IPS-18a (cell line): ENCODE data around the gene OLFML3.
"Not testable (repeated sequence)": the region's sequence is repeated elsewhere in the genome, so short reads cannot be mapped to it uniquely, and the experiment has no call there.

Experiments
- H3K27ac ChIP-seq: one replicate; pipeline ENCODE4 v1.5.1; 2013; ENCODE audit warnings: low read length
- H3K27me3 ChIP-seq: one replicate; pipeline ENCODE4 v1.6.1; 2013; ENCODE audit warnings: mild to moderate bottlenecking, low read length; ENCODE audit not compliant: control insufficient read depth, insufficient read depth
- H3K36me3 ChIP-seq: one replicate; pipeline ENCODE4 v1.6.1; 2013; ENCODE audit warnings: low read depth, low read length; ENCODE audit not compliant: control insufficient read depth
- H3K4me1 ChIP-seq: one replicate; pipeline ENCODE4 v1.6.1; 2013; ENCODE audit warnings: low read depth, low read length; ENCODE audit not compliant: control insufficient read depth
- H3K4me3 ChIP-seq: one replicate; pipeline ENCODE4 v1.5.1; 2013; ENCODE audit warnings: low read length
- H3K9ac ChIP-seq: one replicate; pipeline ENCODE4 v1.6.1; 2013; ENCODE audit warnings: mild to moderate bottlenecking, low read length, moderate library complexity
- H3K9me3 ChIP-seq: one replicate; pipeline ENCODE4 v1.6.1; 2013; ENCODE audit warnings: low read depth, low read length; ENCODE audit not compliant: control insufficient read depth

OLFML3 gene

GRCh38 chr1:114011796-114012195, 32.5 kb downstream of the OLFML3 start:
- Histone ChIP-seq H3K4me1 (peaks cover 17% of the 10 kb centered on the region), H3K27ac (no peak overlapping the region), H3K36me3 (no peaks in the 10 kb centered on the region), H3K9me3 (no peaks in the 10 kb centered on the region), H3K27me3 (no peaks in the 10 kb centered on the region), H3K9ac (no peak overlapping the region), H3K4me3 (no peak overlapping the region)

- Histone ChIP-seq H3K4me3 (no peak overlapping the region), H3K27ac (no peak overlapping the region), H3K27me3 (no peaks in the 10 kb centered on the region), H3K36me3 (no peaks in the 10 kb centered on the region), H3K4me1 (peaks cover 4% of the 10 kb centered on the region), H3K9me3 (no peaks in the 10 kb centered on the region), H3K9ac (no peak overlapping the region)
Observed at GRCh38 chr1:114015075-114015474, 35.8 kb downstream of the OLFML3 start.

- H3K9ac ChIP-seq, H3K4me3 ChIP-seq, H3K9me3 ChIP-seq, H3K27me3 ChIP-seq, H3K27ac ChIP-seq, H3K36me3 ChIP-seq: not testable (repeated sequence)
- peaks cover 25% of the 10 kb centered on the region for H3K4me1 ChIP-seq
Observed at GRCh38 chr1:114019724-114020123, 40.5 kb downstream of the OLFML3 start.

- H3K9ac ChIP-seq, result no peak overlapping the region
- no peak overlapping the region for H3K4me3 ChIP-seq
- no peaks in the 10 kb centered on the region for H3K36me3 ChIP-seq
- H3K27ac ChIP-seq, result no peak overlapping the region
- no peaks in the 10 kb centered on the region for H3K9me3 ChIP-seq
- H3K27me3 ChIP-seq, result no peaks in the 10 kb centered on the region
- peaks cover 25% of the 10 kb centered on the region for H3K4me1 ChIP-seq
Observed at GRCh38 chr1:114021665-114022099, 42.4 kb downstream of the OLFML3 start.

GRCh38 chr1:114022877-114023276, 43.6 kb downstream of the OLFML3 start:
- Histone ChIP-seq H3K27me3 (no peaks in the 10 kb centered on the region), H3K27ac (no peak overlapping the region), H3K9ac (no peak overlapping the region)

GRCh38 chr1:114023377-114023776, 44.1 kb downstream of the OLFML3 start:
- Histone ChIP-seq H3K36me3 (no peaks in the 10 kb centered on the region), H3K4me3 (no peak overlapping the region), H3K27me3 (no peaks in the 10 kb centered on the region), H3K9me3 (no peaks in the 10 kb centered on the region), H3K9ac (no peak overlapping the region), H3K27ac (no peak overlapping the region), H3K4me1 (peaks cover 25% of the 10 kb centered on the region)

More at GRCh38 chr1:114022877-114023276, 43.6 kb downstream of the OLFML3 start:
- Histone ChIP-seq H3K9me3 (no peaks in the 10 kb centered on the region), H3K4me1 (peaks cover 25% of the 10 kb centered on the region), H3K36me3 (no peaks in the 10 kb centered on the region), H3K4me3 (no peak overlapping the region)

- no peak overlapping the region for H3K4me3 ChIP-seq
- H3K27me3 ChIP-seq, result no peaks in the 10 kb centered on the region
- peak overlapping the region; percentile 7 for H3K27ac ChIP-seq
- peaks cover 25% of the 10 kb centered on the region for H3K4me1 ChIP-seq
- no peaks in the 10 kb centered on the region for H3K9me3 ChIP-seq
- peak overlapping the region; percentile 23 for H3K9ac ChIP-seq
- no peaks in the 10 kb centered on the region for H3K36me3 ChIP-seq
Observed at GRCh38 chr1:114024049-114024448, 44.8 kb downstream of the OLFML3 start.

GRCh38 chr1:114025609-114026401, 46.5 kb downstream of the OLFML3 start:
- Histone ChIP-seq H3K27me3 (no peaks in the 10 kb centered on the region), H3K27ac (no peak overlapping the region), H3K36me3 (no peaks in the 10 kb centered on the region), H3K9ac (no peak overlapping the region), H3K4me1 (peaks cover 25% of the 10 kb centered on the region), H3K4me3 (no peak overlapping the region), H3K9me3 (no peaks in the 10 kb centered on the region)

- Histone ChIP-seq H3K9me3 (no peaks in the 10 kb centered on the region), H3K27ac (no peak overlapping the region), H3K27me3 (no peaks in the 10 kb centered on the region), H3K4me1 (peaks cover 26% of the 10 kb centered on the region), H3K36me3 (no peaks in the 10 kb centered on the region), H3K4me3 (no peak overlapping the region), H3K9ac (no peak overlapping the region)
Observed at GRCh38 chr1:114026797-114027196, 47.5 kb downstream of the OLFML3 start.
